ENCODE measurements around the gene ERLEC1.

DNA sequence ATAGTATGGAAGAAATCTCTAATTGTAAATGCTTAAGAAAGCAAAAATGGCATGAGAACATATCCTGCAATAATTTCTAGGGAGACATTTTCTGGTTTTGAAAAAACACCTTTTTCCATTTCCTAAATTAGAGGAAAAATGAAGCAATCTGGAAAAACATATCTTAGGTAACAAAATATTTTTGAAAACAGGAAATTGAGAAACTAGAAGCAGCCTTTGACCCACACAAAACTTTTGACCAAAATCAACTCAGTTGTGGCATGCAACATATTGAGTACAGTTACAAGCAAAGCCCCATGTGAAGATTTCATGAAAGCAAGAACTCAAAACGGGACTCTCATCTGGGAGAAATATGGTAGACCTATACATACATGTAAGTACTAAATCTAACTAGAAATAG, 47.8 kb upstream of the ERLEC1 start:
- no peak for TF ChIP-seq POLR2A (IDR thresholded peaks at IDR 0.05; ENCODE audit: low read depth, low read length)
- no peak for TF ChIP-seq POLR2AphosphoS5 (IDR thresholded peaks at IDR 0.05; ENCODE audit: low read depth, low read length)
- TF ChIP-seq TAF1 (IDR thresholded peaks at IDR 0.05; ENCODE audit: borderline replicate concordance, low read depth, low read length) = no peak
